Endodermal cell (in vitro differentiated cells): ENCODE results near the gene KIF1B. TPM values are rescaled to one million over a fixed set of nuclear protein-coding genes. Genes with fewer than 3 reads are reported as not detected.

Experiments
- DNase-seq: peaks from one replicate; pipeline ENCODE4 v3.0.0-alpha.2; 2017
- H3K27ac ChIP-seq: 2 replicates; pipeline ENCODE4 v1.5.1; 2013; ENCODE audit warnings: mild to moderate bottlenecking, low read depth, low read length, moderate library complexity
- H3K27me3 ChIP-seq: 2 replicates; pipeline ENCODE4 v1.6.1; 2013; ENCODE audit warnings: mild to moderate bottlenecking, low read length, moderate library complexity; ENCODE audit not compliant: insufficient read depth, control insufficient read depth, poor library complexity, severe bottlenecking
- H3K36me3 ChIP-seq: 2 replicates; pipeline ENCODE4 v1.7.0; 2013; ENCODE audit warnings: mild to moderate bottlenecking, low read length, moderate library complexity; ENCODE audit not compliant: control insufficient read depth, insufficient read depth
- H3K4me1 ChIP-seq: one replicate; pipeline ENCODE4 v1.7.0; 2013; ENCODE audit warnings: low read length; ENCODE audit not compliant: control insufficient read depth, insufficient read depth
- H3K4me3 ChIP-seq: 2 replicates; pipeline ENCODE4 v1.5.1; 2013; ENCODE audit warnings: mild to moderate bottlenecking, low read length, moderate library complexity
- H3K9ac ChIP-seq: 2 replicates; pipeline ENCODE4 v1.6.1; 2013; ENCODE audit warnings: mild to moderate bottlenecking, low read length, moderate library complexity; ENCODE audit not compliant: poor library complexity, severe bottlenecking; ENCODE audit errors: extremely low read depth
- H3K9me3 ChIP-seq: 2 replicates; pipeline ENCODE4 v1.6.1; 2013; ENCODE audit warnings: mild to moderate bottlenecking, low read length, moderate library complexity; ENCODE audit not compliant: control insufficient read depth
- H3K27ac Mint-ChIP-seq: 2 replicates; pipeline ENCODE4 v1.8.0; 2020; ENCODE audit warnings: mixed read lengths
- H3K27me3 Mint-ChIP-seq: 2 replicates; pipeline ENCODE4 v1.8.0; 2021; ENCODE audit warnings: mild to moderate bottlenecking, mixed read lengths; ENCODE audit not compliant: insufficient read depth
- H3K36me3 Mint-ChIP-seq: 2 replicates; pipeline ENCODE4 v1.8.0; 2020; ENCODE audit warnings: low read depth, mixed read lengths
- H3K4me1 Mint-ChIP-seq: 2 replicates; pipeline ENCODE4 v1.8.0; 2020; ENCODE audit warnings: mixed read lengths
- H3K4me3 Mint-ChIP-seq: 2 replicates; pipeline ENCODE4 v1.8.0; 2020; ENCODE audit warnings: mild to moderate bottlenecking, moderate library complexity, mixed read lengths
- H3K9me3 Mint-ChIP-seq: 2 replicates; pipeline ENCODE4 v1.8.0; 2020; ENCODE audit warnings: mild to moderate bottlenecking, mixed read lengths
- WGBS, 2 experiments: methylation state at CpG; one replicate each; pipeline versions ENCODE4 v1.1.5 to v1.1.7; 2013; ENCODE audit warnings: missing lambda C conversion rate in 2 of 2, mixed read lengths in 1 of 2; ENCODE audit not compliant: insufficient coverage in 1 of 2, insufficient read length in 1 of 2; 5-methylcytosine and 5-hydroxymethylcytosine counted together
- total RNA-seq, 2 donors: library from RNA; stranded (reverse); fragmentation: NEBNext Ultra II Directional in 1 of 2; extraction: Animal tissue kit (Norgen Biotek cat#: 25700) in 1 of 2; gene quantifications; 2 replicates in 1 of 2; 3 replicates in 1 of 2; pipeline ENCODE4 v1.2.1, GENCODE V29; 2021
- TF ChIP-seq, protein P1 (sequence below): fragments of 200-600 bp; sonication (generic); conservative IDR thresholded peaks from 2 replicates; pipeline ENCODE4 v1.5.0; 2021; ENCODE audit warnings: antibody characterized with exemption, mild to moderate bottlenecking

Gene KIF1B
- total RNA-seq, 2 donors from 2014 or later: 71.5 to 74.2 TPM

DNA sequence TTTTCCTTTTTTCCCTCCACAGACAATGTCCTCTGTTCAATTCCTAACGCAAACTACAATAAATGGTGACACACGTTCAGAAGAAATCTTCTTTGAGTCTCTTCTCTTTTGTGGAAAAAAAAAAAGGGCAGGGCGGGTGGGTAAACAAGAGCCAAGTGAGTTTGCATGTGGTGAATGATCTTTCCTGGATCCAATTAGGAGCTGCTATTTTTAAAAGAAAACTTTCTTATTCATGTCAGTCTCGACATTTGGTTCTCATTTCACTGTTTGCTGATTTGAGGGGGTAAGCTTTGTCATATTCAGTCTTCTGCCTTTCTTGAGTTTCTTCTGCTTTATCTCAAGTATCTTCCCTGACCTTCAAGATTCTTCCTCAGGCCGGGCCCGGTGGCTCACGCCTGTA is 29.2 kb upstream of the KIF1B start:
- peaks cover 1% of the 10 kb centered on the region for H3K9me3 Mint-ChIP-seq
- H3K4me3 Mint-ChIP-seq: no peak overlapping the region

DNA sequence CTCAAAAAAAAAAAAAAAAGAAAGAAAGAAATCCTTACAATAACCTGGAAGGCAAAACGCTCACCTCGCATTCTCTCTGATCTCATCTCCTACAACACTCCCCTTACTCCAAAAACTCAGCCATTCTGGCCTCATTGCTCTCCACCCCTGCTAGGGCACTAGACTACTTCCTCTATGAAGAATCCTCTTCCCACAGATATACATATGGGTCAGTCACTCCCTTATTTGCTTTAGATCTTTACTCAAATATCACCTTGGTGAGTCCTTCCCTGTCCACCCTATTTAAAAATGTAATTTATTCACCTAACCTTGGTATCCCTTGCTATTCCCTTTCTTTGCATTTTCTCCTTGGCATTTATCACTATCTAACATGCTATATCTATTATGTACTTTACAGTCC is 24.6 kb upstream of the KIF1B start:
- Histone ChIP-seq H3K27me3 (no peaks in the 10 kb centered on the region), H3K9ac (no peak overlapping the region), H3K4me3 (no peak overlapping the region), H3K36me3 (peaks cover 2% of the 10 kb centered on the region), H3K9me3 (no peaks in the 10 kb centered on the region), H3K27ac (no peak overlapping the region), H3K4me1 (no peaks in the 10 kb centered on the region)
- H3K27ac Mint-ChIP-seq: no peak overlapping the region
- H3K9me3 Mint-ChIP-seq: peaks cover 6% of the 10 kb centered on the region
- no peak overlapping the region for H3K4me3 Mint-ChIP-seq
- peaks cover 8% of the 10 kb centered on the region for H3K36me3 Mint-ChIP-seq
- TF ChIP-seq, protein P1, sequence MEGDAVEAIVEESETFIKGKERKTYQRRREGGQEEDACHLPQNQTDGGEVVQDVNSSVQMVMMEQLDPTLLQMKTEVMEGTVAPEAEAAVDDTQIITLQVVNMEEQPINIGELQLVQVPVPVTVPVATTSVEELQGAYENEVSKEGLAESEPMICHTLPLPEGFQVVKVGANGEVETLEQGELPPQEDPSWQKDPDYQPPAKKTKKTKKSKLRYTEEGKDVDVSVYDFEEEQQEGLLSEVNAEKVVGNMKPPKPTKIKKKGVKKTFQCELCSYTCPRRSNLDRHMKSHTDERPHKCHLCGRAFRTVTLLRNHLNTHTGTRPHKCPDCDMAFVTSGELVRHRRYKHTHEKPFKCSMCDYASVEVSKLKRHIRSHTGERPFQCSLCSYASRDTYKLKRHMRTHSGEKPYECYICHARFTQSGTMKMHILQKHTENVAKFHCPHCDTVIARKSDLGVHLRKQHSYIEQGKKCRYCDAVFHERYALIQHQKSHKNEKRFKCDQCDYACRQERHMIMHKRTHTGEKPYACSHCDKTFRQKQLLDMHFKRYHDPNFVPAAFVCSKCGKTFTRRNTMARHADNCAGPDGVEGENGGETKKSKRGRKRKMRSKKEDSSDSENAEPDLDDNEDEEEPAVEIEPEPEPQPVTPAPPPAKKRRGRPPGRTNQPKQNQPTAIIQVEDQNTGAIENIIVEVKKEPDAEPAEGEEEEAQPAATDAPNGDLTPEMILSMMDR: no peak
- no peak for DNase-seq
- no peaks in the 10 kb centered on the region for H3K4me1 Mint-ChIP-seq
- no peaks in the 10 kb centered on the region for H3K27me3 Mint-ChIP-seq
- WGBS, 2 experiments: 91% methylated on average over 2 of the region's 2 CpGs; no CpG with 5 or more reads in 1 of the 2 experiments

More for the DNA sequence above, 29.2 kb upstream of the KIF1B start:
- Mint-ChIP-seq H3K36me3 (peaks cover 34% of the 10 kb centered on the region), H3K4me1 (no peaks in the 10 kb centered on the region), H3K27ac (no peak overlapping the region), H3K27me3 (no peaks in the 10 kb centered on the region)
- peak overlapping the region; percentile 62 for H3K27ac ChIP-seq
- no peak for DNase-seq
- TF ChIP-seq, protein P1: no peak
- H3K4me3 ChIP-seq: no peak overlapping the region
- peaks cover 3% of the 10 kb centered on the region for H3K9me3 ChIP-seq
- peaks cover 24% of the 10 kb centered on the region for H3K36me3 ChIP-seq
- no peak overlapping the region for H3K9ac ChIP-seq
- no peaks in the 10 kb centered on the region for H3K27me3 ChIP-seq
- WGBS, 2 experiments: 89 to 91% methylated on average over 5 to 6 of the region's 7 CpGs
- H3K4me1 ChIP-seq: no peaks in the 10 kb centered on the region

DNA sequence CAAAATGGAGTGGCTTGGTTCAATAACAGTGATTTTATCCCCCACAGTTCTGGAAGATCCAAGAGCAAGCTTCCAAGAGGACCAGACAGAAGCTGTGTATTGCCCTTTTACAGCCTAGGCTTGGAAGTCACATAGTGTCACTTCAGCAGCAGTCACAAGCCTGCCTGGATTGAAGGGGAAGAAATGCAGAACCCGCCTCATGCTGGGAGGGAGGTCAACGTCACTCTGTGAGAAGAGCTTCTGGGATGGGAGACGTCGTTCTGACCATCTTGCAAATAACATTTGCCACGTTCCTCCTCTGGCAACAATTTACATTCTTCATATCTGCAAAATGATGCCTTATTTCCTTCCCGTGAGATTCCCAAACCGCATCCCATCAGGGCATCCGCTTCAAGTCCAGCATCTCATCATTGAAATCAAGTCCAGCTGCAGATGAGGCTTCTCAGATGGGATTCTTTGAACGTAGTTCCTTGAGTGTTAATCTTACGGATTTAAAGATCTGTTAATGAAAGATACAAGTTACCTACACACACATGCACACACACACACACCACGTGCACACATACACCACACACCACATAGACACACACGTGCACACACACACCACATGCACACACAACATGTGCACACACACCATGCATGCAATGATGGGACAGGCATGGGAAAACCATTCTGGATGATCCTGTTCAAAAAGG is 23.9 kb upstream of the KIF1B start:
- H3K4me1 Mint-ChIP-seq: no peaks in the 10 kb centered on the region
- H3K27ac Mint-ChIP-seq: no peak overlapping the region
- Histone ChIP-seq H3K4me3 (no peak overlapping the region), H3K9ac (no peak overlapping the region), H3K9me3 (no peaks in the 10 kb centered on the region), H3K36me3 (no peaks in the 10 kb centered on the region), H3K4me1 (no peaks in the 10 kb centered on the region), H3K27me3 (no peaks in the 10 kb centered on the region), H3K27ac (no peak overlapping the region)
- H3K4me3 Mint-ChIP-seq: no peak overlapping the region
- 89 to 94% methylated on average over 10 to 12 of the region's 12 CpGs for whole genome bisulfite sequencing, 2 experiments
- peaks cover 6% of the 10 kb centered on the region for H3K9me3 Mint-ChIP-seq
- TF ChIP-seq, protein P1: no peak
- H3K27me3 Mint-ChIP-seq: no peaks in the 10 kb centered on the region
- no peak for DNase-seq
- peaks cover 2% of the 10 kb centered on the region for H3K36me3 Mint-ChIP-seq
